Stomach (tissue), 9 donors: ENCODE measurements around the gene ADAT1. TPM values are rescaled to one million over a fixed set of nuclear protein-coding genes. Genes with fewer than 3 reads are reported as not detected.
A peak's percentile ranks its signal among the peaks of the same experiment; 100 is the strongest.

ENCODE experiments used
- DNase-seq, 2 donors: peaks; one replicate each; pipeline versions ENCODE4 v3.0.0 to v3.0.0-alpha.2; 2013 to 2019
- H3K27ac ChIP-seq, 5 donors: fragments of 200-600 bp in 4 of 5; sonication (generic) in 4 of 5; one replicate each; pipeline ENCODE4 v1.5.1; 2013 to 2019; ENCODE audit warnings: mild to moderate bottlenecking in 1 of 5, moderate library complexity in 1 of 5
- H3K27me3 ChIP-seq, 3 donors: fragments of 200-600 bp; sonication (generic); one replicate each; pipeline ENCODE4 v1.5.1; 2017 to 2019; ENCODE audit warnings: mixed run types in 1 of 3
- H3K36me3 ChIP-seq, 4 donors: fragments of 200-600 bp; sonication (generic); 1 replicate in 3 of 4; 2 replicates in 1 of 4; pipeline ENCODE4 v1.5.1; 2016 to 2019
- H3K4me1 ChIP-seq, 4 donors: fragments of 200-600 bp; sonication (generic); one replicate each; pipeline ENCODE4 v1.5.1; 2016 to 2019
- H3K4me3 ChIP-seq, 4 donors: fragments of 200-600 bp; sonication (generic) in 3 of 4; one replicate each; pipeline ENCODE4 v1.5.1; 2016 to 2019; ENCODE audit warnings: mild to moderate bottlenecking in 1 of 4
- H3K9me3 ChIP-seq, 4 donors: fragments of 200-600 bp; sonication (generic); one replicate each; pipeline ENCODE4 v1.5.1; 2016 to 2019
- CTCF ChIP-seq, 7 experiments: fragments of 450-650 bp in 4 of 7; fragments of 200-600 bp in 3 of 7; sonication (generic) in 3 of 7; IDR thresholded peaks; one replicate each; pipeline ENCODE4 v1.5.1; 2016 to 2019; ENCODE audit warnings: antibody characterized with exemption in 7 of 7, control low read depth in 2 of 7, mild to moderate bottlenecking in 1 of 7
- EP300 ChIP-seq: sonication (generic); formaldehyde crosslinking; IDR thresholded peaks from one replicate; pipeline ENCODE4 v1.6.1; 2017; ENCODE audit warnings: antibody characterized with exemption
- POLR2A ChIP-seq, 4 donors: fragments of 450-650 bp; IDR thresholded peaks; one replicate each; pipeline ENCODE4 v1.6.1; 2016; ENCODE audit warnings: antibody characterized with exemption in 4 of 4, control low read depth in 2 of 4, mild to moderate bottlenecking in 1 of 4, moderate library complexity in 1 of 4
- POLR2AphosphoS5 ChIP-seq, 3 donors: sonication (generic); formaldehyde crosslinking; IDR thresholded peaks; one replicate each; pipeline ENCODE4 v1.6.1; 2016; ENCODE audit warnings: antibody characterized with exemption in 3 of 3
- WGBS, 5 donors: extraction: QIAGEN DNeasy Blood & Tissue Kit in 3 of 5; methylation state at CpG; one replicate each; pipeline versions ENCODE4 v1.1.5 to v1.1.7; 2013 to 2018; 5-methylcytosine and 5-hydroxymethylcytosine counted together
- intact Hi-C: fragments of 100-400 bp; cut with DNase I; formaldehyde crosslinking; loops from one replicate; pipeline ENCODE4 v1.15.1; 2023; ENCODE audit warnings: low total_unique reads
- polyA plus RNA-seq, 3 donors: library from polyadenylated mRNA; stranded (reverse); fragments of 200-250 nt; gene quantifications; one replicate each; pipeline ENCODE4 v1.2.3, GENCODE V29; 2013
- total RNA-seq, 5 donors: library from RNA; depleted of rRNA; stranded (reverse); fragments of >200 nt; gene quantifications; one replicate each; pipeline versions ENCODE4 v1.1.0 to v1.2.3, GENCODE V29; 2014 to 2016
- donor health status: healthy with polysubstance abuse.
- donor health status: Bipolar disorder and iron deficiency.
- donor health status: healthy.

Gene ADAT1
- total and polyA plus RNA-seq, 8 donors = 0.58 to 69.8 (median 13.0) TPM

- Histone ChIP-seq H3K27ac (peak overlapping the region in 1 of 5 donors; percentile 15), H3K9me3 (no peaks in the 10 kb centered on the region), H3K4me1 (peaks cover 3 to 15% (median 8%) of the 10 kb centered on the region in 4 donors), H3K4me3 (no peak overlapping the region), H3K36me3 (peaks cover 29 to 90% (median 88%) of the 10 kb centered on the region in 4 donors), H3K27me3 (no peaks in the 10 kb centered on the region)
- TF ChIP-seq EP300 (no peak), POLR2AphosphoS5 (IDR thresholded peaks at IDR 0.05) (no peak), POLR2A (IDR thresholded peaks at IDR 0.05) (no peak), CTCF (IDR thresholded peaks at IDR 0.05) (no peak)
- intact Hi-C loops = loop anchor here (10.0 kb wide), 1 partner anchor 142 kb away; no protein-coding TSS in a partner anchor
- 83 to 89% (median 87%) methylated on average over 4 of the region's 4 CpGs for WGBS, 5 donors
- DNase-seq = no peak
Observed at GRCh38 chr16:75616521-75617010, 6.5 kb downstream of the ADAT1 start.

GRCh38 chr16:75615619-75616018, 7.5 kb downstream of the ADAT1 start:
- WGBS, 5 donors = 88 to 99% (median 96%) methylated on average over 2 of the region's 2 CpGs

GRCh38 chr16:75614066-75614897, 8.8 kb downstream of the ADAT1 start:
- no peak overlapping the region for H3K4me3 ChIP-seq
- WGBS, 5 donors = 94 to 100% (median 98%) methylated on average over 4 of the region's 4 CpGs
- no peak for TF ChIP-seq CTCF (IDR thresholded peaks at IDR 0.05)
- no peak for TF ChIP-seq EP300
- TF ChIP-seq POLR2AphosphoS5 (IDR thresholded peaks at IDR 0.05) = no peak
- TF ChIP-seq POLR2A (IDR thresholded peaks at IDR 0.05) = no peak
- peaks cover 33 to 98% (median 96%) of the 10 kb centered on the region in 4 donors for H3K36me3 ChIP-seq
- no peaks in the 10 kb centered on the region for H3K4me1 ChIP-seq
- intact Hi-C loops = loop anchor here (10.0 kb wide), 1 partner anchor 139 kb away; no protein-coding TSS in a partner anchor
- no peaks in the 10 kb centered on the region for H3K9me3 ChIP-seq
- no peak overlapping the region for H3K27ac ChIP-seq
- DNase-seq = no peak
- no peaks in the 10 kb centered on the region for H3K27me3 ChIP-seq

More at GRCh38 chr16:75615619-75616018, 7.5 kb downstream of the ADAT1 start:
- no peak for DNase-seq
- intact Hi-C loops = loop anchor here (10.0 kb wide), 1 partner anchor 141 kb away; no protein-coding TSS in a partner anchor
- H3K4me1 ChIP-seq = peaks cover 0 to 6% (median 0%) of the 10 kb centered on the region in 4 donors
- H3K4me3 ChIP-seq = no peak overlapping the region
- TF ChIP-seq EP300 (no peak), POLR2A (IDR thresholded peaks at IDR 0.05) (no peak), POLR2AphosphoS5 (IDR thresholded peaks at IDR 0.05) (no peak), CTCF (IDR thresholded peaks at IDR 0.05) (no peak)
- peak overlapping the region in 1 of 5 donors; percentile 32 for H3K27ac ChIP-seq
- peaks cover 33 to 99% (median 97%) of the 10 kb centered on the region in 4 donors for H3K36me3 ChIP-seq
- no peaks in the 10 kb centered on the region for H3K9me3 ChIP-seq
- no peaks in the 10 kb centered on the region for H3K27me3 ChIP-seq

- Histone ChIP-seq H3K27me3 (no peaks in the 10 kb centered on the region), H3K36me3 (peaks cover 37 to 97% (median 89%) of the 10 kb centered on the region in 4 donors), H3K4me1 (no peaks in the 10 kb centered on the region), H3K4me3 (no peak overlapping the region), H3K27ac (no peak overlapping the region), H3K9me3 (no peaks in the 10 kb centered on the region)
- intact Hi-C loops = no loop called here
- no peak for TF ChIP-seq POLR2A (IDR thresholded peaks at IDR 0.05)
- no peak for TF ChIP-seq CTCF (IDR thresholded peaks at IDR 0.05)
- TF ChIP-seq POLR2AphosphoS5 (IDR thresholded peaks at IDR 0.05) = no peak
- no peak for TF ChIP-seq EP300
- 97 to 100% (median 100%) methylated on average over 1 of the region's 1 CpG for WGBS, 5 donors
- no peak for DNase-seq
Observed at GRCh38 chr16:75606507-75606906, 16.6 kb downstream of the ADAT1 start.
